Astrocyte of the cerebellum (primary cell): Measurements from ENCODE around the gene SLC22A4.

Source experiments
- DNase-seq: peaks from one replicate; pipeline ENCODE4 v3.0.0-alpha.2; 2011; ENCODE audit warnings: low read depth
- H3K4me3 ChIP-seq: 2 replicates; pipeline ENCODE4 v1.5.1; 2011; ENCODE audit warnings: mild to moderate bottlenecking, low read depth, low read length, moderate library complexity
- CTCF ChIP-seq: IDR thresholded peaks from 2 replicates; pipeline ENCODE4 v1.5.1; 2012; ENCODE audit warnings: low read length, low read depth, moderate library complexity, mild to moderate bottlenecking; ENCODE audit errors: missing control alignments
- in situ Hi-C: cut with HindIII; loops from 2 replicates; pipeline ENCODE4 v1.10.0; 2017; ENCODE audit warnings: low sequenced_read_pairs

Gene SLC22A4

GRCh38 chr5:132275367-132276220 lies 18.6 kb upstream of the SLC22A4 start:
- DNase-seq: no peak
- in situ Hi-C loops: no loop called here
- H3K4me3 ChIP-seq: no peak overlapping the region
- no peak for TF ChIP-seq CTCF

- DNase-seq: no peak
- no peak for TF ChIP-seq CTCF
- in situ Hi-C loops: no loop called here
- H3K4me3 ChIP-seq: no peak overlapping the region
These were observed 16.9 kb upstream of the SLC22A4 start for GRCh38 chr5:132277256-132277655.

GRCh38 chr5:132277971-132278853 lies 16.0 kb upstream of the SLC22A4 start:
- no peak overlapping the region for H3K4me3 ChIP-seq
- no peak for DNase-seq
- in situ Hi-C loops: no loop called here
- no peak for TF ChIP-seq CTCF

GRCh38 chr5:132279801-132280200 lies 14.4 kb upstream of the SLC22A4 start:
- no peak for TF ChIP-seq CTCF

GRCh38 chr5:132280371-132281240 lies 13.6 kb upstream of the SLC22A4 start:
- no peak overlapping the region for H3K4me3 ChIP-seq
- TF ChIP-seq CTCF: no peak
- no peak for DNase-seq
- in situ Hi-C loops: no loop called here

More at GRCh38 chr5:132279801-132280200, 14.4 kb upstream of the SLC22A4 start:
- in situ Hi-C loops: no loop called here
- no peak for DNase-seq
- H3K4me3 ChIP-seq: no peak overlapping the region
